Spinal cord (tissue), 10 donors: ENCODE data around the gene KRTAP20-3. TPM values are rescaled to one million over a fixed set of nuclear protein-coding genes. Genes with fewer than 3 reads are reported as not detected.
A peak's percentile ranks its signal among the peaks of the same experiment; 100 is the strongest.

Experiments
- DNase-seq, 6 donors: peaks; one replicate each; pipeline versions ENCODE4 v3.0.0 to v3.0.0-alpha.2; 2013 to 2015; ENCODE audit warnings: low spot score in 6 of 6, low read depth in 4 of 6
- H3K27ac ChIP-seq: one replicate; pipeline ENCODE4 v1.5.1; 2013; ENCODE audit warnings: low read depth, low read length, control low read depth
- H3K27me3 ChIP-seq: one replicate; pipeline ENCODE4 v1.6.1; 2013; ENCODE audit warnings: low read length; ENCODE audit not compliant: control insufficient read depth, insufficient read depth
- H3K36me3 ChIP-seq: one replicate; pipeline ENCODE4 v1.6.1; 2013; ENCODE audit warnings: low read length; ENCODE audit not compliant: control insufficient read depth, insufficient read depth
- H3K4me1 ChIP-seq: one replicate; pipeline ENCODE4 v1.6.1; 2013; ENCODE audit warnings: low read length; ENCODE audit not compliant: control insufficient read depth, insufficient read depth
- H3K4me3 ChIP-seq: one replicate; pipeline ENCODE4 v1.5.1; 2013; ENCODE audit warnings: low read depth, low read length, control low read depth
- H3K9me3 ChIP-seq: one replicate; pipeline ENCODE4 v1.6.1; 2013; ENCODE audit warnings: low read length; ENCODE audit not compliant: control insufficient read depth, insufficient read depth
- WGBS: methylation state at CpG from one replicate; pipeline ENCODE4 v1.1.5; 2013; ENCODE audit warnings: missing lambda C conversion rate; ENCODE audit not compliant: insufficient coverage; 5-methylcytosine and 5-hydroxymethylcytosine counted together
- polyA plus RNA-seq, 2 donors: library from polyadenylated mRNA; unstranded; fragments of 120-200 nt; gene quantifications; one replicate each; pipeline ENCODE4 v1.2.1, GENCODE V29; 2013; ENCODE audit not compliant: insufficient read length in 2 of 2
- total RNA-seq, 2 donors: library from RNA; depleted of rRNA in 1 of 2; stranded (reverse); fragments of 120-200 nt in 1 of 2; fragments of >200 nt in 1 of 2; gene quantifications; one replicate each; pipeline versions ENCODE4 v1.2.3 to v1.2.4, GENCODE V29; 2013 to 2014
- donor health status: healthy.

Gene KRTAP20-3
- total and polyA plus RNA-seq, 4 donors = not detected

GRCh38 chr21:30623362-30623761 lies 19.3 kb upstream of the KRTAP20-3 start:
- H3K27ac ChIP-seq = no peak overlapping the region
- DNase-seq = no peak
- no peaks in the 10 kb centered on the region for H3K27me3 ChIP-seq
- H3K4me3 ChIP-seq = no peak overlapping the region
- no peaks in the 10 kb centered on the region for H3K36me3 ChIP-seq
- 91% methylated on average over 3 of the region's 3 CpGs for WGBS
- H3K4me1 ChIP-seq = no peaks in the 10 kb centered on the region
- H3K9me3 ChIP-seq = no peaks in the 10 kb centered on the region

GRCh38 chr21:30625449-30626165 lies 17.1 kb upstream of the KRTAP20-3 start:
- Histone ChIP-seq H3K27ac (no peak overlapping the region), H3K4me3 (no peak overlapping the region), H3K27me3 (no peaks in the 10 kb centered on the region), H3K9me3 (no peaks in the 10 kb centered on the region), H3K4me1 (no peaks in the 10 kb centered on the region), H3K36me3 (no peaks in the 10 kb centered on the region)
- no peak for DNase-seq
- 77% methylated on average over 2 of the region's 4 CpGs for WGBS

- WGBS = no CpG with 5 or more reads among the region's 4 CpGs
- no peaks in the 10 kb centered on the region for H3K36me3 ChIP-seq
Measured at GRCh38 chr21:30628109-30628508, 14.6 kb upstream of the KRTAP20-3 start.

GRCh38 chr21:30629200-30629599 lies 13.5 kb upstream of the KRTAP20-3 start:
- Histone ChIP-seq H3K27me3 (no peaks in the 10 kb centered on the region), H3K4me3 (no peak overlapping the region), H3K27ac (no peak overlapping the region), H3K36me3 (no peaks in the 10 kb centered on the region), H3K4me1 (no peaks in the 10 kb centered on the region), H3K9me3 (no peaks in the 10 kb centered on the region)
- WGBS = 78% methylated on average over 1 of the region's 1 CpG
- no peak for DNase-seq

More at GRCh38 chr21:30628109-30628508, 14.6 kb upstream of the KRTAP20-3 start:
- Histone ChIP-seq H3K4me1 (no peaks in the 10 kb centered on the region), H3K9me3 (no peaks in the 10 kb centered on the region), H3K27ac (no peak overlapping the region), H3K27me3 (no peaks in the 10 kb centered on the region), H3K4me3 (no peak overlapping the region)
- no peak for DNase-seq

DNA sequence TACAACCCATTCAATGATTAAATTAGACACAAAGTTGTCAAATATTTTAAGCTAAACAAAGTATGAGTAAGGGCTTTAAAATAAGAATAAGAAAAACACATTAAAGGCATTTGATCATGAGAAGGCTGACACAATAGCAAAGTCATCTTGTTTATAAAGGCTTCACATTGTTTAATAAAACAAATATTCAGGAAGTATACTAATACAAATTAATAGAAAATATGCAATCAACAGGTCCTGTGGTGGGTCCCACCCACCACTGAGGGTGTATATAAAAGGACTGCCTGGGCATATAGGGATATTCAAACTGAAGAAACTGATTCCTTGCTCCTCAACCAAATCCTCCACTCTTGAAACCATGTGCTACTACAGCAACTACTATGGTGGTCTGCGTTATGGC lies 7.8 kb upstream of the KRTAP20-3 start, which contains the start of gene KRTAP20-2:
Gene KRTAP20-2, plus strand, starts transcription at position 301 of the 400 bp plus-strand sequence. Its CDS starts 58 bp downstream, at position 359.
- Histone ChIP-seq H3K4me3 (no peak within 1 kb of the TSS), H3K9me3 (no peaks in the 10 kb centered on the region), H3K27me3 (no peaks in the 10 kb centered on the region), H3K27ac (no peak within 1 kb of the TSS), H3K4me1 (no peaks in the 10 kb centered on the region), H3K36me3 (no peaks in the 10 kb centered on the region)
- WGBS = no CpG with 5 or more reads among the region's 1 CpG
- DNase-seq = no peak

DNA sequence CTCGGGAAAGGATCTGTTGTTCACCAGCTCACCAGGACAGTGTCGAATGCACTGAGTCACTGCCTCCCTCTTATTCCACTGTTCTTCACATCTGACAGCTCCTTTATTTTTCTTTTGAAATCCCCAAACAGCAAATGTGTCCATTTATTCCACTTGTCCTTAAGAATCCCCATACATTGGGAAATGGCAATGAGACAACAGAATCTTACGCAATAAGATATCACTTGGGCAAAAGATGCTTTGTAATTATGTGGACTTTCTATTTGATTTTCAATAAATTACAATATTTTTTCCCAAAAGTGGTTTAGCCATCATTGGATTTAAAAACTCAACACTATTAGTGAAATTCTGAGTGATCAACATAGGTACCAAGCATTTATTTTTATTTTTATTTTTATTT lies 4.0 kb upstream of the KRTAP20-3 start:
- Histone ChIP-seq H3K36me3 (no peaks in the 10 kb centered on the region), H3K4me3 (no peak overlapping the region), H3K27ac (no peak overlapping the region), H3K4me1 (no peaks in the 10 kb centered on the region), H3K27me3 (no peaks in the 10 kb centered on the region), H3K9me3 (no peaks in the 10 kb centered on the region)
- WGBS = no CpG with 5 or more reads among the region's 3 CpGs
- DNase-seq = no peak

DNA sequence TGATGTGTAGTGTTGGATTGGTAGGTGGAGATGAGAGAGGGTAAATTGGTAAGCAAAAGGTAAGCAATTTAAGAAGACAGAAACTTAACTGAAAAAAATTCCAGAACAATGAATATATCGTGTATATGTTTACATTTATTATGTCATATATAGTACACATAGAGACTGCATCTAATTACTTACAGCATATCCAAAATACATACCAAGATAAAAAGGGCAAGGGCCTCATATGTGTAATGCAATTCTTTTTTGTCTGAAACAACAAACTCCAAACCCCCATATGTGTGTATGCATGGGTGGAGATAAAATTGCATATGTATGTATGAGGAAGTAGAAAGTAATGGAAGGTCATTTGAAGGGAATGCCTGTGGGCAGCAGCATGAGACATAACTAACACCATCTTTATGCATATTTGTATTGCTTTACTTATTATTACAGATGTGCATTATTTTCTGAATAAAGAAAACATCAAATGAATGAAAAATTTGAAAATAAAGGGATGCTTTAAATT lies 4.3 kb downstream of the KRTAP20-3 start:
- Histone ChIP-seq H3K9me3 (no peaks in the 10 kb centered on the region), H3K36me3 (no peaks in the 10 kb centered on the region), H3K4me1 (no peaks in the 10 kb centered on the region), H3K27ac (no peak overlapping the region), H3K27me3 (no peaks in the 10 kb centered on the region), H3K4me3 (no peak overlapping the region)
- no peak for DNase-seq
- WGBS = no CpG with 5 or more reads among the region's 1 CpG

GRCh38 chr21:30652891-30653290 lies 10.2 kb downstream of the KRTAP20-3 start:
- no peaks in the 10 kb centered on the region for H3K36me3 ChIP-seq
- no peak overlapping the region for H3K4me3 ChIP-seq
- no peak for DNase-seq
- H3K9me3 ChIP-seq = no peaks in the 10 kb centered on the region
- H3K4me1 ChIP-seq = no peaks in the 10 kb centered on the region
- no peaks in the 10 kb centered on the region for H3K27me3 ChIP-seq
- no peak overlapping the region for H3K27ac ChIP-seq

GRCh38 chr21:30668776-30669175 lies 26.1 kb downstream of the KRTAP20-3 start:
- Histone ChIP-seq H3K9me3 (no peaks in the 10 kb centered on the region), H3K27me3 (no peaks in the 10 kb centered on the region), H3K27ac (no peak overlapping the region), H3K4me3 (no peak overlapping the region), H3K36me3 (no peaks in the 10 kb centered on the region), H3K4me1 (no peaks in the 10 kb centered on the region)
- WGBS = 60% methylated on average over 1 of the region's 1 CpG
- no peak for DNase-seq

- peak in 1 of 6 donors; percentile 26 for DNase-seq
- Histone ChIP-seq H3K27ac (no peak overlapping the region), H3K4me3 (no peak overlapping the region), H3K9me3 (no peaks in the 10 kb centered on the region), H3K36me3 (no peaks in the 10 kb centered on the region), H3K27me3 (no peaks in the 10 kb centered on the region), H3K4me1 (no peaks in the 10 kb centered on the region)
- no CpG with 5 or more reads among the region's 2 CpGs for WGBS
Measured at GRCh38 chr21:30672985-30673650, 30.5 kb downstream of the KRTAP20-3 start.
